Activated naive CD8-positive, alpha-beta T cell (primary cell): ENCODE measurements around the gene NFRKB.

Experiments
- H3K27ac Mint-ChIP-seq: one replicate; pipeline ENCODE4 v1.8.0; 2021; ENCODE audit warnings: mixed read lengths
- H3K27me3 Mint-ChIP-seq: one replicate; pipeline ENCODE4 v1.8.0; 2021; ENCODE audit warnings: mixed read lengths
- H3K36me3 Mint-ChIP-seq: one replicate; pipeline ENCODE4 v1.8.0; 2021; ENCODE audit warnings: mixed read lengths
- H3K4me1 Mint-ChIP-seq: one replicate; pipeline ENCODE4 v1.8.0; 2021; ENCODE audit warnings: low read depth, mixed read lengths
- H3K4me3 Mint-ChIP-seq: one replicate; pipeline ENCODE4 v1.8.0; 2021; ENCODE audit warnings: mild to moderate bottlenecking, mixed read lengths
- H3K9me3 Mint-ChIP-seq: one replicate; pipeline ENCODE4 v1.8.0; 2021; ENCODE audit warnings: low read depth, mixed read lengths

The NFRKB gene

DNA sequence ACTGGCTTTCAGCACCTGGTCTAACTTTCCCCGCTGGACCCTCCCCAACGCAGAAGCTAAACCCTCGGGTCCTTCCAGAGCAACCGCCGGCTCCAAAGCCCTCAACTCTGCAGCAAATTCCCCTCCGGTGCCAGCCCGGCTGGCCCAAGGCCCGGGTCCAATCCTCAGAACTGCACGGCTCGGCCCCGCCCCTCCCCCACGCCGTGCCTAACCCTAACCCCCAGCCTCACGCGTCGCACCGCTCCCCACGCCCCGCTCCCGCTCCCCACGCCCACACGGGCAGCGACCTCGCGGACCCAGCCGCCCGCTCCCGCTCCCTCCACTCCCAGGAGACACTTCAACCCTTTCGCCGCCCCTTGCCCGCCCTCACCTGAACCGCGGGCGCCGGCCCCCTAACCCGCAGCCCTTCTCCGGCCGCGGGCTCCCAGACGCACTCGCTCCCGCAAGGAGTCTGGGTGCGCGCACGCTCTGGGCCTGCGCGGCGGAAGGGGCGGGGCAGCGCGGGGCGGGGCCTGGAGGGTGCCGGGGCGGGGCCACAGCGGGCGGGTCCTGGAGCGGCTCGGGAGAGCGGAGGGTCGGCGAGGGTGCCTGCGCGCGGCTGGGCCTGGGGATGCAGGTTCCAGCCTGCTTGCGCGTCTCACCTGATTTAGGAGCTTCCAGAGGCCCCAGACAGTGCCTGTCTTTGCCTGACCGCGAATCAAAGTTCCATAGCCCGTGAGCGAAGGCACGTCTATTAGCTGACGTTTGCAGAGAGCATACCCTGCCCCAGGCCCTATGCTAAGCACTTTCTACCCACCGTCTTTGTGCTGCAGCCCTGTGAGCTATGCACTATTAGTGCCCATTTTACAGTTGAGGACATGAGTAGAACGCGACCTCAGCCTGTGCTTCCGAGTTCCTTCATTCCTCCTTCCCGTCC, at the start of gene NFRKB:
Gene NFRKB (minus strand): TSS at position 453 of the 916 bp plus-strand sequence. CDS start 2,729 bp downstream, outside the sequence.
- Mint-ChIP-seq H3K27ac (peak within 1 kb of the TSS; percentile 75), H3K27me3 (no peaks in the 10 kb centered on the region), H3K9me3 (no peaks in the 10 kb centered on the region), H3K4me1 (peaks cover 33% of the 10 kb centered on the region), H3K4me3 (peak within 1 kb of the TSS; percentile 93), H3K36me3 (peaks cover 4% of the 10 kb centered on the region)

GRCh38 chr11:129944696-129945095, 49.3 kb upstream of the NFRKB start:
- no peak overlapping the region for H3K27ac Mint-ChIP-seq
- H3K36me3 Mint-ChIP-seq: peaks cover 16% of the 10 kb centered on the region
- no peaks in the 10 kb centered on the region for H3K27me3 Mint-ChIP-seq
- H3K4me1 Mint-ChIP-seq: no peaks in the 10 kb centered on the region
- no peak overlapping the region for H3K4me3 Mint-ChIP-seq
- H3K9me3 Mint-ChIP-seq: no peaks in the 10 kb centered on the region

DNA sequence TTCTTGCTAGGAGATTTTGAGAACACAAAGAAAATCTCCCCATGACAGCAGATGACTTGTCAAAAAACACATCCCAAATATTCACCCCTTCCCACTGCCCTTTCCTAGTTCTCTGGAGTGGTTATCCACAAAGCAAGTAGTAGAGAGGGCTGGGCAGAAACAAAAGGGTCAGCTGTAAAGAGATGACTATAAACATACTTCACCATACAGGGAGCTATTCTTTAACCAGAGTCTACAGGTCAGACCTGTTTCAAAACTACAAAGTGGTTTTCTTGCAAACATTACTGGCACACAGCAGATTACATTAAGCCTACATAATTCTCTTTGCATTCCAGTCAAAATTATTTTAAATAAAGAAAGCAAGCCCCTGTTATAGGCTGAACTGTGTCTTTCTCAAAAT, 47.7 kb upstream of the NFRKB start:
- H3K4me3 Mint-ChIP-seq: no peak overlapping the region
- peaks cover 16% of the 10 kb centered on the region for H3K36me3 Mint-ChIP-seq
- no peaks in the 10 kb centered on the region for H3K27me3 Mint-ChIP-seq
- no peak overlapping the region for H3K27ac Mint-ChIP-seq
- no peaks in the 10 kb centered on the region for H3K9me3 Mint-ChIP-seq
- no peaks in the 10 kb centered on the region for H3K4me1 Mint-ChIP-seq

DNA sequence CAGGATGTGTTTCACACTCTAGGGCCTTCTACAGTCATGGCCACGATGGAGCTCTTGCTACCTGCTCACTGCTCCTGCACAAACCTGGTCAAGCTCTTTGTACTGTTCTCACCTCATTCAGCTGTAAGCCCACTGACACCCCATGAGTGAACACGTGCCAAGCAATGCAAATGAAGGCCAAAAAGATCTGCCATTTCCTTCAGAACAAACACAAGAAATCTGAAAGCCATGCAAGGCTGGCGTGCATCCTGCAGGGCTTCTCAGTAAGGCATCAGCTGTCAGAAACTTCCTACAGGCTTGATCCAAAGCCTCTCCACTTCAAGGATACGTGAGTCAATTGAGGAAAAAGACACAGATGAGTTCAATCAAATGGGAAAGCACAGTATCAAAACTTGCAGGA, 44.1 kb upstream of the NFRKB start:
- Mint-ChIP-seq H3K27me3 (no peaks in the 10 kb centered on the region), H3K36me3 (peaks cover 10% of the 10 kb centered on the region), H3K4me3 (no peak overlapping the region), H3K27ac (no peak overlapping the region), H3K9me3 (no peaks in the 10 kb centered on the region), H3K4me1 (no peaks in the 10 kb centered on the region)

DNA sequence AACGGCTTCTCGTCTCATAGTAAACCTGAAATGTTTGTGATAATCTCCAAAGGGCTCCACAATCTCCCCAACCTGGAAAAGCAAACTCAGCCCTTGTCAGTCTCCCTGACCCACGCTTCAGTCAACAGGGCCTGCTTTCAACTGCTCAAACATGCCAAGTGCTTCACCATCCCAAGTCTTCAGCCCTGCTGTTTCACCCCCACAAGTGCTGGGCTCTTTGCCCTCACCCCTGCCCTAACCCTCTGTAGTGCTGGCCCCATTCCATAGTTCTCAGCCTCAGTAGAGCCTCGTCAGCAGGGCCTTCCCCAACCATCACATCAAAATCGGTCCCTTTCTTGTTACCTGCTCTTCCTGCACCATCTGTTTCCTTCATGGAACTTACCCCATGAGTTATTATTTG, 43.4 kb upstream of the NFRKB start:
- no peak overlapping the region for H3K4me3 Mint-ChIP-seq
- H3K27ac Mint-ChIP-seq: no peak overlapping the region
- H3K27me3 Mint-ChIP-seq: no peaks in the 10 kb centered on the region
- H3K9me3 Mint-ChIP-seq: no peaks in the 10 kb centered on the region
- H3K36me3 Mint-ChIP-seq: peaks cover 10% of the 10 kb centered on the region
- no peaks in the 10 kb centered on the region for H3K4me1 Mint-ChIP-seq

DNA sequence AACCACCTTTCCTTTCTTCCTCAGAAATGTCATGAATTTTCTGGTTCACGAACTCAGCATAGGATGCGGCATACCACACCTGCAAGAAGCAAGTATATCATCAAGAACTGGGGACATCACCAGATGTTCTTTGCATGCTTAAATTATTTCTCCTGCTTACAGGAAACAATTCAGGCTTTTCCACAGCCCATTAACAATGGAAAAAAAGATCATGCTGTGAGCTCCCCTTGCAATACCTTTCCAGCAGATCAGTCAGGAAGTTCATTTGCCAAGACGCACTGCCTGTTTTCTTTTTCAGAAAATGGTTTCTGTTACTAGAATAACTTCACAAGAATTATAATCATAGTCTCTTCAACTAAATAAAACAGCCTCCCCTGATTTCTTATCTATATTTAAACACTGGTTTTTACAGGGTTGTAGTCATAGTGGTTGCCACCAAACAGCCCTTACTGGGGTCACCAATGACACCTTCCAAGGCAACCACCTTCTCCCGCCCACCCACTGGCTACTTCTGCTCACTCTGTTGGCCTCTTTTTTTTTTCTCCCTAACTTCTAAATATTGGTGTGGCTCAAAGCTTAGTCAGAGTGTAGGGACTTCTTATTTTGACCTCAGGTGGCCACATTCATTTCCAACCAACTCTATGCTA, 42.3 kb upstream of the NFRKB start:
- no peaks in the 10 kb centered on the region for H3K27me3 Mint-ChIP-seq
- H3K36me3 Mint-ChIP-seq: peaks cover 10% of the 10 kb centered on the region
- H3K4me1 Mint-ChIP-seq: no peaks in the 10 kb centered on the region
- H3K27ac Mint-ChIP-seq: no peak overlapping the region
- no peaks in the 10 kb centered on the region for H3K9me3 Mint-ChIP-seq
- no peak overlapping the region for H3K4me3 Mint-ChIP-seq

- Mint-ChIP-seq H3K36me3 (peaks cover 9% of the 10 kb centered on the region), H3K9me3 (no peaks in the 10 kb centered on the region), H3K27me3 (no peaks in the 10 kb centered on the region), H3K4me1 (no peaks in the 10 kb centered on the region), H3K4me3 (no peak overlapping the region), H3K27ac (no peak overlapping the region)
Observed at GRCh38 chr11:129935723-129936122, 40.3 kb upstream of the NFRKB start.

DNA sequence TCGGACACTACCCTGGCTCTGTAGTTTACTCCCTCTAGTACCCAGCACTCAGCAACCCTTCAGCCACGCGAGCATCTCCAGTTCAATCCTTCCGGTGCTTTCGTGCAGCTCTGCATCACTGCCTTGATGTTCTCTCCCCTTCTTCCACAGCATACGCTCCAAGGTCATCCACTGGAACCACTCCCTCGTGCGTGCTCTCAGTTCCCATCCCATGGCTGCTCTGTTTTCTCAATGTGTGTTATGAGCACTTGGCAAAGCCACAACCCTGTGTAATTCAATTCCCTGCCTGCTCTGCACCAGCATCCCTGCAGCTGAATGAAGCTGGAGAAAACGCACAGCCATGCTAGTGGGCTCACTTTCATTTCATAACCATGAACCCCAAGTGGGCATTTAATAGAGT, 38.5 kb upstream of the NFRKB start:
- Mint-ChIP-seq H3K9me3 (no peaks in the 10 kb centered on the region), H3K4me3 (no peak overlapping the region), H3K27ac (no peak overlapping the region), H3K27me3 (no peaks in the 10 kb centered on the region), H3K4me1 (no peaks in the 10 kb centered on the region), H3K36me3 (peaks cover 13% of the 10 kb centered on the region)

- Mint-ChIP-seq H3K36me3 (peaks cover 17% of the 10 kb centered on the region), H3K9me3 (no peaks in the 10 kb centered on the region), H3K4me3 (no peak overlapping the region), H3K4me1 (no peaks in the 10 kb centered on the region), H3K27me3 (no peaks in the 10 kb centered on the region), H3K27ac (no peak overlapping the region)
Observed at GRCh38 chr11:129933262-129933661, 37.9 kb upstream of the NFRKB start.

GRCh38 chr11:129932381-129933067, 37.1 kb upstream of the NFRKB start:
- H3K9me3 Mint-ChIP-seq: no peaks in the 10 kb centered on the region
- H3K4me3 Mint-ChIP-seq: no peak overlapping the region
- H3K4me1 Mint-ChIP-seq: no peaks in the 10 kb centered on the region
- H3K27me3 Mint-ChIP-seq: no peaks in the 10 kb centered on the region
- H3K36me3 Mint-ChIP-seq: peaks cover 19% of the 10 kb centered on the region
- no peak overlapping the region for H3K27ac Mint-ChIP-seq

GRCh38 chr11:129930743-129931142, 35.4 kb upstream of the NFRKB start:
- Mint-ChIP-seq H3K9me3 (no peaks in the 10 kb centered on the region), H3K36me3 (peaks cover 20% of the 10 kb centered on the region), H3K27me3 (no peaks in the 10 kb centered on the region), H3K4me3 (no peak overlapping the region), H3K4me1 (no peaks in the 10 kb centered on the region), H3K27ac (no peak overlapping the region)

- no peak overlapping the region for H3K4me3 Mint-ChIP-seq
- no peaks in the 10 kb centered on the region for H3K27me3 Mint-ChIP-seq
- H3K27ac Mint-ChIP-seq: no peak overlapping the region
- H3K9me3 Mint-ChIP-seq: no peaks in the 10 kb centered on the region
- no peaks in the 10 kb centered on the region for H3K4me1 Mint-ChIP-seq
- peaks cover 20% of the 10 kb centered on the region for H3K36me3 Mint-ChIP-seq
Observed at GRCh38 chr11:129930296-129930695, 34.9 kb upstream of the NFRKB start.

DNA sequence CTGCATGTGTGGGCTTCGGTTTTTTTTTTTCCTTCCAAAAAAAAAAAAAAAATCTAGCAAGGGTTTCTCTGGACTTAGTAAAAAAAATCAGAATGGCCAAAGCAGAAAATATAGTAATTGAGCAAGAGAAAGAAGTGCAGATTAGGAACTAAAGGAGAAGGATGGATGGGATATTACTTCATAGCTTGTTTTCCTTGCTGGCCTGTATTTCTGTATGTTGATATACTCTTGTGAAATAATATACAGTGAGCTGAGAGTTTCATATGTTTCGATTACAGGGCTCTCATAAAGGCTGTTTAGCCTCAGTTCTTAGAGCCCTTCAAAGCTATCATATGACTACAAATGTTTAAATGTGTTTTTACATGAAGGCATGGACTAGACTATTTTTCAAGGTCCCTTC, 34.3 kb upstream of the NFRKB start:
- no peaks in the 10 kb centered on the region for H3K27me3 Mint-ChIP-seq
- no peaks in the 10 kb centered on the region for H3K9me3 Mint-ChIP-seq
- no peak overlapping the region for H3K4me3 Mint-ChIP-seq
- H3K27ac Mint-ChIP-seq: no peak overlapping the region
- H3K36me3 Mint-ChIP-seq: peaks cover 20% of the 10 kb centered on the region
- H3K4me1 Mint-ChIP-seq: no peaks in the 10 kb centered on the region

- Mint-ChIP-seq H3K4me3 (no peak overlapping the region), H3K36me3 (peaks cover 17% of the 10 kb centered on the region), H3K4me1 (no peaks in the 10 kb centered on the region), H3K27ac (no peak overlapping the region), H3K27me3 (no peaks in the 10 kb centered on the region), H3K9me3 (no peaks in the 10 kb centered on the region)
Observed at GRCh38 chr11:129928923-129929692, 33.7 kb upstream of the NFRKB start.
